HG02884 (cell line): ENCODE measurements around the gene GABBR2.

Experiments
- ATAC-seq: cut with Tn5 transposase; IDR thresholded peaks from one replicate; pipeline ENCODE4 v1.9.1; 2021; ENCODE audit warnings: mild to moderate bottlenecking, moderate library complexity; ENCODE audit not compliant: unreplicated experiment

Gene GABBR2

GRCh38 chr9:98359569-98359968 is 349.2 kb downstream of the GABBR2 start:
- no peak for ATAC-seq

GRCh38 chr9:98357921-98358535 is 350.7 kb downstream of the GABBR2 start:
- ATAC-seq: no peak

DNA sequence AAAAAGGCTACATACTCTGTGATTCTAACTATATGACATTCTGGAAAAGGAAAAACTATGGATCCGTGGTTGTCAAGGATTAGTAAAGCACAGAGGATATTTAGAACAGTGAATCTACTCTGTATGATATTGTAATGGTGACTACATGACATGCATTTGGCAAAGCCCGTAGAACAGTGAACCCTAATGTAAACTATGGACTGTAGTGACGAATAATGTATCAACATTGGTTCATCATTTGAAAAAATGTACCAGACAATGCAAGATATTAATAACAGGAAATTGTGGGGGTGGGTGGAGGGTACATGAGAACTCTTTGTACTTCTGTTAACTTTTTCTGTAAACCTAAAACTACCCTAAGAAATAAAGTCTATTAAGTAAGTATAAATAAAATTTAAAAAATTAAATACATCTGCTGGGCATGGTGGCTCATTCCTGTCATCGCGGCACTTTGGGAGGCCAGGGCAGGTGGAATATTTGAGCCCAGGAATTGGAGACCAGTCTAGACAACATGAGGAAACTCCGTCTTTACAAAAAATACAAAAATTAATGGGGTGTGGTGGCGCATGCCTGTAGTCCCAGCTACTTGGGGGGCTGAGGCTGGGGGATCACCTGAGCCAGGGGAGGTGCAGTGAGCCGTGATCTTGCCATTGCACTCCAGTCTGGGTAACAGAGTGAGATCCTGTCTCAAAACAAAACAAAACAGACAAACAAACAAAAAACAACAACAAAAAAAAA is 351.6 kb downstream of the GABBR2 start:
- no peak for ATAC-seq

DNA sequence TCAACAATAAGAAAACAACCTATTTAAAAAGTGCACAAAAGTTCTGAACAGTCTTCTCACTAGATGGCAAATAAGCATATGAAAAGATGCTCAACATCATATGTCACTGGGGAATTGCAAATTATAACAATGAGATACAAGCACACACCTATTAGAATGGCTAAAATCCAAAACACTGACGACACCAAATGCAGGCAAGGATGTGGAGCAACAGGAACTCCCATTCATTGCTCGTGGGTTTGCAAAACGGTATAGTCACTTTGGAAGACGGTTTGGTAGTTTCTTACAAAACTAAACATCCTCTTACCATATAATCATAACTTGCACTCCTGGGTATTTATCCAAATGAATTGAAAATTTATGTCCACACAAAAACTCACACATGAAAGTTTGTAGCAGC is 352.4 kb downstream of the GABBR2 start:
- no peak for ATAC-seq

GRCh38 chr9:98351370-98351769 is 357.4 kb downstream of the GABBR2 start:
- no peak for ATAC-seq

- ATAC-seq: no peak
Measured at GRCh38 chr9:98347642-98348041, 361.1 kb downstream of the GABBR2 start.

DNA sequence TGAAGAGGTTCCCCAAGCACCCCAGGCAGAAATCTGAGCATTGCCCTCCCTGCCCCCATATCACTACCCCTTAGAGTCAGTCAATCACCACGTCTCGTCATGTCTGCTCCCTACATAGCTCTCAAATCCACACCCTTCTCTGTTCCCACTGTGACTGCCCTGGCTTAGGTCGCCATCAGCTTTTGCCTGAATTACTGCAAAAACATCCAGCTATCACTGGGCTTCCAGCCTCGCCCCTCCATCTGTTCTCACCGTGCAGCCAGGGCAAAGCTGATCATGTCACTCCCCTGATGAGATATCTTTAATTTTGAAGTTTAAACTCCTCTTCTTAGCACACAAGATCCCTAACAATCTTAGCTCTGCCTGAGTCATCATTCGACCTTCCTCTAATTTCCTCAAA is 363.7 kb downstream of the GABBR2 start:
- no peak for ATAC-seq

- ATAC-seq: no peak
Measured at GRCh38 chr9:98344581-98344980, 364.2 kb downstream of the GABBR2 start.

GRCh38 chr9:98342820-98343210 is 365.9 kb downstream of the GABBR2 start:
- ATAC-seq: no peak

DNA sequence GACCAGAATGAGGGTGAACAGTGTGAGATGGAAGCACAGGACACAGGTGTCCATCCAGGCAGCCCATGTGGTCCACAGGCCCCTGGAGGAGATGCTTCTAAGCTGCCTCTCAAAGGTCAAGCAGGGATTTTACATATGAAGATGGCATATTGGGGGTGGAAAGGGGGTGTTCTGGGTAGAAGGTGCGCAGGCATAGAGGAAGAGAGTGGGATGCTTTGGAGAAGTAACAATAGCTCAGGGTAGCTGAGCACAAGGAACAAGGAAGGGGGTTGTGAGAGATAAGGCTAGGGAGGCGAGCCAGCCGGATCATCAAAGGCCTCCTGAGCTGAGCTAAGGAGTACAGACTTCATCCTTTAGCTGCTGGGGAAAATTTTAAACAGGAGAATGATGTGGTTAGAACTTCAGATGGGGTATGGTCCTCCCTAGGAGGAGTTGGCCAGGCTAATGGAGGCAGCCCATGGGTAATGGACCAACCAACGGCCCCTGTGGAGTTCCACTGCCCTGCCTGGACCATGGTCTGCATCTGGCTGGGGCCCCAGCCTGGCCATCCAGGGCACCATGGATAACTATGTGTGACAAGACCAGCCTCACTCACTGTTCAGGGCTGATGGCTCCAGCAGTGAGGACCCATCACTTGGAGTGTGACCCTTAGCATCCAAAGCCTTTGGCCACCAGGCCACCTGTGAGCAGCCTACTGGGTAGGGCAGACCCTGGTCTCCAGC is 366.5 kb downstream of the GABBR2 start:
- no peak for ATAC-seq

DNA sequence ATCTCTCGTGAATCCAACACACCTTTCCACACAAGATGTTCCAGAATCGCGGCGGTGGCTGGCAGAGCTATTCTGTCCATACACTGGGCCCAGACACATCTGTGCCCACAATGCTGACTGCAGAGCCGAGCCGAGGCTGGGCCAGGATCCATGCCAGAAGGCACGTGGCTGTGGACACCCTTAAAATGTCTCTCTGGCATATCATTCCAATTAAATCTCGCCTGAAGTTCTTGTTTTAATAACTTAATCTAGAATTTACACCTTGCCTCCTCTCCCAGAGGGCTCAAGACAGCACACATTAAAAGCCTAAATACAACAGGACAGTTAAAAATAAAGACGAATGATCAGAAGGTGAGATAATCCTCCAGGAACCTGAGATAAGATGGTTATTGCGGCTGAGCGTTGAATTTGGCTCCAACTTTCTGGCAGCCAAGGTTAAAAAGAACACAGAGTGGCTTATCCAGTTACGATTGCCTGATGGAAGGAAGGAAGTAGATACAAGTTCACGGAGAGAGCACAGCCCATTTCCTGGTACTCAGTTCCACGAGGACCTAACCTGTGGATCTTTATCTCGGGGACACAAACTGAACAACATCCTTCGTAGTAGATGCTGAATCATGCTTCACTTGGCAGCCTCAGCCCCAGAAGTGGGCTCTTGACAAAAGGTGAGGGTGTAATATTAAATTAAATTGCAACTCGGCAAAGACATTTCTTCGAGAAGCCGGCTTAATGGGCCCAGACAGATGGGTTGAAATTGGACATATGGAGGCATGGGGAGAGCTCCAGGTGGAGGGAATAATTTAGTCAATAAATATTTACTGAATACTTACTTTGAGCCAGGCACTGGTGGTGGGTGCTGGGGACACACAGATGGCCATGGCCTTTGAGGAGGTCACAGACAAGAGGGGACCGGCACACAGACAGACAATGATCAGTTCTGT is 367.3 kb downstream of the GABBR2 start:
- ATAC-seq: no peak

DNA sequence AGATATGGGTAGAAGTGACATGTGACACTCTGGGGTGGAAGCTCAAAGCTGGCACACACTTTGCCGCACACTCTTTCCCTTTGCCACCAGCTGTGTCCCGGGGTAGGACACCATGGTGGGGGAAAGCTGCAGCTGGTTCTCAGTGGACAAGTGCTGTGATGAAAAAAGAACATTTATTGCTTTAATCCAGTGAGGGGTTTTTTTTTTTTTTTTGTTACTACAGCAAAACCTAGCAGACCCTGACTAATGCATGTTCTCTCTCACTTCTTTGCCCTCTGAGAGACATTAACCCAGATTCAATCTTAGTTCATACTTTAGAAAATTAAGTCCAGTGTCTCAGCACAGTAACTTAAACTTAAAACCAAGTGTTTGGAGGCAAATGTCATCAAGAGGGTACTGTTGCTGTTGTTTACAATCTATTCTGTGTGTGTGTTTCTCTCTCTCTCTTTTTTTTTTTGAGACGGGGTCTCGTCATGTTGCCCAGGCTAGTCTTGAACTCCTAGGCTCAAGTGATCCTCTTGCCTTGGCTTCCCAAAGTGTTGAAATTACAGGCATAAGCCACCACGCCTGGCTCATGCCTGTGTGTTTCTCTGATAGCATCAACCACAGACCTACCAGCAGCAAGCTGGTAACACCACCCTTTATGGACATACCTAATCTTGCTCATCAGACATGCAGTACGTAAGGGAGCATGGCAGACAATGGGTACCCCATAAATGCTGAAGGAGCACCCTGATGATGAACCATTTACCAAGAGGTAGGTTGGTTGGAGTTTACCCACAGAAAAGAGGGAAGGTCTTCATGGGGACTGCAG is 368.5 kb downstream of the GABBR2 start:
- no peak for ATAC-seq

- ATAC-seq: no peak
Measured at GRCh38 chr9:98335661-98336060, 373.1 kb downstream of the GABBR2 start.

- ATAC-seq: no peak
Measured at GRCh38 chr9:98334796-98335195, 373.9 kb downstream of the GABBR2 start.

DNA sequence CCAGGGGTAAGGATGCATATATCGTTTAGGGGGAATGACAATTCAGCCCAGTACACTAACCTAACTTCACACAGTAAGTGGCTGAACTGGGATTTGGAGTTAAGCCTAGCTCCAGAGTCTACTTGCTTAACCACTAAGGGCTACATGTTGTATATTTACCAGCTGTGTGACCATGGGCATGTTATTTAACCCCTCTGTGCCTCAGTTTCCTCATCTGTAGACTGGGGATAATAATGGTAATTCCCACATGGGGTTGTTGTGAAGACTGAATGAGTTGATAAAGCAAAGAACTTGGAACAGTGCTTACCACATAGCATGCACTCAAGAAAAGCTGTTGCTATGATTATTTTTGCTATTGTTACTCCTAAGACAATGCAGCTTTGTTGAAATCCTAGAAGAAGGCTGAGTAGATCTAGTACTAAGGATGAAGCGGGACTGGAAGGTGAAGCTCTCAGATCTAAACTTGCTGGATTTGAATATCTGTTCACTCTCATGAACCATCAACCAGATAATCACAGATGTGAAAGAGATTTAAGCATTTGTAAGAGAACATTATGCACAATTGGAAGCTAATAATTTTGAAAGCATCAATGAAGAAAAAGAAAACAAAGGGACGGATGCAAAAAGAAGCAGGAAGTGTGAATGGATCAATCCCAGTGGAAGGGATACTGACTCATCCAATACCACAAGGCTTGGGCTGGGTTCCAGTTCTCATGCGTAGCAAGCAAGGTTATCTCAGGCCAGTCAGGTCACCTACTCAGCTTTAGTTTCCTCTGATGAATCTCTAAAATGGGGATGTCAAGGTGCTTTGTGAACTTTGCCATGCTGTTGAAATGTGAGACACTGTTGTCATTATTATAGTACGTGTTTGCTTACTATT is 374.8 kb downstream of the GABBR2 start:
- ATAC-seq: no peak

DNA sequence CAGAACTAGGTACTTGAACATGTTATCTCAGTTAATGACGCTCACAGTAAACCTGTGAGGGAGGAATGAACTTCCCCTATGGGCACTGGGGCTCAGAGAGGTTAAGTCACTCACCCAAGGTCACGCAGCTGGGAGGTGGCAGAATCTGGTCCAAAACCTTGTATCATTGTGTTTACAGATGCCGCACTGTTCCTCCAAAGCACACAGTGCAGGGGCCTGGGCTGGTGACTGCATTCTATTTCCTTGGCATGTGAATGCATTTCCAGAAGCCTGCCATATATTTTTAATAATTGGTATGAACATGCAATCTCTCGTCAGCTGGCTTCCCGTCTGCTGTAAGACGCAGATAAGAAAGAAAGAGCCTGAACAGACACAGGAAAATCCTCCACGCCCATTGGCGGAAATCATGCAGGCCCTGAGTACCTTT is 376.3 kb downstream of the GABBR2 start:
- ATAC-seq: no peak

DNA sequence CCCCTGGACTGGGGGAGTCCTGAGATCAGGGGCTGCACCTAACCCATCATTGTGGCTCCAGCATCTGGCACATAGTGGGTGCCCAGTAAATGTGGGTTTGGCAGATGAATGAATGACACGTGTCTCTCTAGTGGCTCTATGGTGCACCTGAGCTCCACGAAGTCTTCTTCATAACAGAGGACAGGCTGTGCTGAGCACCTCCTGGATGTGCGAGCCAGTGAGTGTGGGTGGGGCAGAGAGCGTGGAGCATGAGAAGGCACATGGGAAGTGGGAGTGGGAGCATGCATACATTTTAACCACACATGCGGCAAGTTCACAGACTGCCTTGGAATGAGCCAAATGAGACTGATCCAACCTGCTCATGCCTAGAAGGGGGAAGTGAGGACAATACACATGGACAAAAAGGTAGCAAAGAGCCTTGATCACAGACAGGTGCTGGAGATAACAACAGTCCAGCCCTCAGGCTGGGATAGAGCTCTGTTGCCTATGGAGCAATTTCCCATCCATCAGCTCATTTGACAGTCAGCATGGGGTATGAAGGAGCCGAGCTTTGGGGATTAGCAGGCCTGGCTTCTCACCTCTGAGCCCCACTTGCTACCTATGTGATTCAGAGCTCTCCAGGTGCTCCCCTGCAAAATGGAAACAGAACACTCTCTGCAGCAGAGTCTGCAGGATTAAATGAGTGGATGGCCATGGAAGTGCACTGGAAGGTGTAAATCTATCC is 377.0 kb downstream of the GABBR2 start:
- ATAC-seq: no peak

GRCh38 chr9:98330831-98331230 is 377.9 kb downstream of the GABBR2 start:
- ATAC-seq: no peak

GRCh38 chr9:98329904-98330303 is 378.8 kb downstream of the GABBR2 start:
- no peak for ATAC-seq
